K562 (cell line): ENCODE measurements around the gene ABCA13. TPM values are rescaled to one million over a fixed set of nuclear protein-coding genes. Genes with fewer than 3 reads are reported as not detected.

Experiments
- BCLAF1 ChIP-seq, 2 experiments: fragments of 450-650 bp in 1 of 2; IDR thresholded peaks; 2 replicates each; pipeline ENCODE4 v1.6.1; 2011 to 2017; ENCODE audit warnings: low read depth in 2 of 2, antibody characterized with exemption in 1 of 2, borderline replicate concordance in 1 of 2, low read length in 1 of 2, mild to moderate bottlenecking in 1 of 2, mixed read lengths in 1 of 2; ENCODE audit not compliant: control insufficient read depth in 1 of 2
- EP400 ChIP-seq: fragments of 450-650 bp; IDR thresholded peaks from 2 replicates; pipeline ENCODE4 v1.6.1; 2017; ENCODE audit warnings: antibody characterized with exemption, mild to moderate bottlenecking, moderate library complexity
- GABPB2 ChIP-seq: fragments of 250-450 bp; sonication (Bioruptor Pico); conservative IDR thresholded peaks from 2 replicates; pipeline ENCODE4 v1.5.1; 2021; ENCODE audit warnings: mild to moderate bottlenecking
- HDAC6 ChIP-seq: IDR thresholded peaks from 2 replicates; pipeline ENCODE4 v1.6.1; 2012; ENCODE audit warnings: low read depth, mild to moderate bottlenecking, control low read depth, inconsistent platforms, low read length, moderate library complexity
- MEIS2 ChIP-seq: fragments of 450-650 bp; IDR thresholded peaks from 2 replicates; pipeline ENCODE4 v1.6.1; 2014; ENCODE audit warnings: mild to moderate bottlenecking; ENCODE audit not compliant: partially characterized antibody
- NELFE ChIP-seq: IDR thresholded peaks from 2 replicates; pipeline ENCODE4 v1.6.1; 2011; ENCODE audit warnings: mild to moderate bottlenecking; ENCODE audit not compliant: insufficient read depth, insufficient read length
- PHF20 ChIP-seq: fragments of 450-650 bp; IDR thresholded peaks from 2 replicates; pipeline ENCODE4 v1.6.1; 2018; ENCODE audit not compliant: partially characterized antibody
- U2AF1 ChIP-seq: fragments of 200-400 bp; formaldehyde crosslinking; optimal IDR thresholded peaks from 2 replicates; pipeline ENCODE3; 2017; ENCODE audit warnings: mild to moderate bottlenecking, low read depth, low read length, moderate library complexity
- ZNF12 ChIP-seq: sonication (generic); formaldehyde crosslinking; IDR thresholded peaks from 2 replicates; pipeline ENCODE4 v1.4.0; 2020; ENCODE audit warnings: mild to moderate bottlenecking, missing genetic modification reagents
- ZNF239 ChIP-seq: fragments of 250-450 bp; sonication (Bioruptor Pico); IDR thresholded peaks from 2 replicates; pipeline ENCODE4 v1.4.0; 2020; ENCODE audit warnings: mild to moderate bottlenecking
- ZNF384 ChIP-seq: IDR thresholded peaks from 2 replicates; pipeline ENCODE4 v1.6.1; 2012; ENCODE audit warnings: low read depth, low read length, improper control_type of control experiment
- ZNF561 ChIP-seq: fragments of 450-650 bp; formaldehyde crosslinking; conservative IDR thresholded peaks from 2 replicates; pipeline ENCODE4 v1.4.0; 2020; ENCODE audit warnings: mild to moderate bottlenecking, moderate library complexity
- ZNF830 ChIP-seq: fragments of 250-450 bp; sonication (Bioruptor Pico); IDR thresholded peaks from 2 replicates; pipeline ENCODE4 v1.5.0; 2021; ENCODE audit warnings: mild to moderate bottlenecking
- polyA plus RNA-seq, 8 experiments: library from polyadenylated mRNA; depleted of rRNA in 4 of 8; stranded (reverse) in 5 of 8; unstranded in 3 of 8; fragments of >200 nt; fragmentation: Nextera tagmentation in 2 of 8; fragmentation: Illumina TruSeq in 1 of 8; extraction: Ambion mirVana in 2 of 8; extraction: Trizol in 1 of 8; gene quantifications; 2 replicates each; pipeline versions ENCODE4 v1.2.1 to v1.2.3, GENCODE V29; 2011 to 2014; ENCODE audit warnings: inconsistent platforms in 1 of 8, missing spikeins in 1 of 8
- total RNA-seq, 7 experiments: library from RNA; depleted of rRNA in 6 of 7; stranded (reverse); fragments of >200 nt in 6 of 7; fragmentation: Illumina TruSeq in 2 of 7; extraction: Trizol in 2 of 7; gene quantifications; 2 replicates each; pipeline versions ENCODE4 v1.2.1 to v1.2.3, GENCODE V29; 2011 to 2021; ENCODE audit warnings: low replicate concordance in 1 of 7
- TF ChIP-seq, protein P1 (sequence below), 2 experiments: IDR thresholded peaks in 1 of 2; conservative IDR thresholded peaks in 1 of 2; 2 replicates each; pipeline ENCODE4 v1.6.1; 2016; ENCODE audit warnings: low read depth in 2 of 2, mild to moderate bottlenecking in 1 of 2, missing compliant biosample characterization in 1 of 2, missing genetic modification characterization in 1 of 2, moderate library complexity in 1 of 2
- TF ChIP-seq, protein P2 (sequence below): fragments of 450-650 bp; formaldehyde crosslinking; IDR thresholded peaks from 2 replicates; pipeline ENCODE4 v1.4.0; 2022; ENCODE audit warnings: missing genetic modification characterization

Gene ABCA13
- total and polyA plus RNA-seq, 9 of the 15 experiments (the other 6 are each of a cell fraction or from before 2014, with no cell fraction given), result 0.14 to 1.5 (median 0.38) TPM

GRCh38 chr7:48643431-48644013 lies 472.3 kb downstream of the ABCA13 start (continued):
- TF ChIP-seq MEIS2 (peak; percentile 36), GABPB2 (CRISPR knock-in tag) (no peak), BCLAF1 (IDR thresholded peaks at IDR 0.05; ENCODE audit: borderline replicate concordance in 1 of 2, control insufficient read depth in 1 of 2, low read depth in 2 of 2, low read length in 1 of 2) (no peak), HDAC6 (no peak), ZNF384 (no peak), EP400 (no peak), U2AF1 (no peak), NELFE (no peak), ZNF561 (CRISPR knock-in tag) (no peak), ZNF12 (no peak), PHF20 (no peak), ZNF830 (no peak), ZNF239 (CRISPR knock-in tag) (no peak)
- TF ChIP-seq, protein P1, sequence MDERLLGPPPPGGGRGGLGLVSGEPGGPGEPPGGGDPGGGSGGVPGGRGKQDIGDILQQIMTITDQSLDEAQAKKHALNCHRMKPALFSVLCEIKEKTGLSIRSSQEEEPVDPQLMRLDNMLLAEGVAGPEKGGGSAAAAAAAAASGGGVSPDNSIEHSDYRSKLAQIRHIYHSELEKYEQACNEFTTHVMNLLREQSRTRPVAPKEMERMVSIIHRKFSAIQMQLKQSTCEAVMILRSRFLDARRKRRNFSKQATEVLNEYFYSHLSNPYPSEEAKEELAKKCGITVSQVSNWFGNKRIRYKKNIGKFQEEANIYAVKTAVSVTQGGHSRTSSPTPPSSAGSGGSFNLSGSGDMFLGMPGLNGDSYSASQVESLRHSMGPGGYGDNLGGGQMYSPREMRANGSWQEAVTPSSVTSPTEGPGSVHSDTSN (CRISPR knock-in tag; IDR thresholded peaks at IDR 0.05; ENCODE audit: low read depth), result no peak
- TF ChIP-seq, protein P1 (tag; conservative IDR thresholded peaks at IDR 0.05; ENCODE audit: low read depth), result 0 out of 2 replicates have a peak, but pooled peaks have one; percentile 33
- TF ChIP-seq, protein P2, sequence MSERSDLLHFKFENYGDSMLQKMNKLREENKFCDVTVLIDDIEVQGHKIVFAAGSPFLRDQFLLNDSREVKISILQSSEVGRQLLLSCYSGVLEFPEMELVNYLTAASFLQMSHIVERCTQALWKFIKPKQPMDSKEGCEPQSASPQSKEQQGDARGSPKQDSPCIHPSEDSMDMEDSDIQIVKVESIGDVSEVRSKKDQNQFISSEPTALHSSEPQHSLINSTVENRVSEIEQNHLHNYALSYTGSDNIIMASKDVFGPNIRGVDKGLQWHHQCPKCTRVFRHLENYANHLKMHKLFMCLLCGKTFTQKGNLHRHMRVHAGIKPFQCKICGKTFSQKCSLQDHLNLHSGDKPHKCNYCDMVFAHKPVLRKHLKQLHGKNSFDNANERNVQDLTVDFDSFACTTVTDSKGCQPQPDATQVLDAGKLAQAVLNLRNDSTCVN (CRISPR knock-in tag), result no peak
